ENCODE data around the gene MS4A10. TPM values are rescaled to one million over a fixed set of nuclear protein-coding genes. Genes with fewer than 3 reads are reported as not detected.
"Not testable (repeated sequence)": the region's sequence is repeated elsewhere in the genome, so short reads cannot be mapped to it uniquely, and the experiment has no call there.

Gene MS4A10
- total and polyA plus RNA-seq, 2 of the 8 experiments (the other 6 are each of a cell fraction or from before 2014, with no cell fraction given), result not detected

GRCh38 chr11:60759438-60760225 is 25.5 kb upstream of the MS4A10 start:
- H3K18ac ChIP-seq (ENCODE audit: extremely low read depth, low read length); H2BK120ac ChIP-seq (replicated peaks; ENCODE audit: low read depth, low read length); H3K79me1 ChIP-seq (ENCODE audit: low read depth, low read length); H3K4ac ChIP-seq (replicated peaks; ENCODE audit: insufficient read length, low read depth, low read length); H3K79me2 ChIP-seq (ENCODE audit: control insufficient read depth in 1 of 2, insufficient read depth in 2 of 2, low read length in 2 of 2); FAIRE-seq; H2BK12ac ChIP-seq (ENCODE audit: low read depth, low read length); H3K4me2 ChIP-seq (ENCODE audit: insufficient read depth in 1 of 2, low read depth in 2 of 2, low read length in 2 of 2); H4K8ac ChIP-seq (ENCODE audit: extremely low read depth, insufficient read depth, low read length); H3K56ac ChIP-seq (replicated peaks; ENCODE audit: insufficient read length, low read depth, low read length); H3K36me3 ChIP-seq (ENCODE audit: control insufficient read depth in 2 of 4, insufficient read depth in 4 of 4, low read length in 3 of 4); H3K27ac ChIP-seq (ENCODE audit: low read depth, low read length); H3K9me3 ChIP-seq (ENCODE audit: insufficient read depth in 2 of 2, low read depth in 1 of 2, low read length in 1 of 2); H3K4me3 ChIP-seq (ENCODE audit: extremely low read depth in 1 of 4, insufficient read depth in 2 of 4, low read depth in 3 of 4, low read length in 4 of 4); H3K9ac ChIP-seq (replicated peaks in 1 of 4; ENCODE audit: extremely low read depth in 1 of 4, low read depth in 3 of 4, low read length in 3 of 4); H2BK15ac ChIP-seq (ENCODE audit: low read length); DNase-seq (ENCODE audit: low read depth in 1 of 2, low spot score in 2 of 2); H4K20me1 ChIP-seq (replicated peaks in 1 of 2; ENCODE audit: control insufficient read depth in 1 of 2, insufficient read depth in 2 of 2, low read length in 2 of 2); H3K4me1 ChIP-seq (replicated peaks in 1 of 4; ENCODE audit: control insufficient read depth in 3 of 4, insufficient read depth in 4 of 4, low read length in 3 of 4); H3K23me2 ChIP-seq (ENCODE audit: low read depth, low read length); H2BK20ac ChIP-seq (ENCODE audit: low read length); H3K23ac ChIP-seq (ENCODE audit: insufficient read length); H4K91ac ChIP-seq (replicated peaks; ENCODE audit: insufficient read length, low read length); H3K14ac ChIP-seq (ENCODE audit: insufficient read length); H2AFZ ChIP-seq (ENCODE audit: low read length); H3K27me3 ChIP-seq (replicated peaks in 1 of 4; ENCODE audit: control insufficient read depth in 3 of 4, extremely low read depth in 1 of 4, insufficient read depth in 3 of 4, low read length in 3 of 4); H2BK5ac ChIP-seq (ENCODE audit: low read depth, low read length); POLR2A ChIA-PET (ENCODE audit: partially characterized antibody); H4K5ac ChIP-seq (ENCODE audit: insufficient read length, low read depth, low read length); H2AK5ac ChIP-seq (ENCODE audit: low read depth, low read length): not testable (repeated sequence)
- WGBS, 2 experiments (ENCODE audit: extremely low coverage in 1 of 2, insufficient coverage in 1 of 2, insufficient read length in 1 of 2, insufficient replicate concordance in 2 of 2, low coverage in 1 of 2, low lambda C conversion rate in 2 of 2, missing lambda C conversion rate in 1 of 2), result 87% methylated on average over 22 of the region's 22 CpGs; no CpG with 5 or more reads in 1 of the 2 experiments
- CTCF ChIA-PET (ENCODE audit: partially characterized antibody), result interaction anchor here (1.5 to 8.0 kb wide), 4 partner anchors 13 to 58 kb away, joined by 4 to 145 read pairs (median 10); no protein-coding TSS in a partner anchor

Measured in H1 (cell line).